HG03432 (cell line): Measurements from ENCODE around the gene EPG5.
"Not testable (repeated sequence)": the region's sequence is repeated elsewhere in the genome, so short reads cannot be mapped to it uniquely, and the experiment has no call there.

ENCODE experiments used
- ATAC-seq: cut with Tn5 transposase; IDR thresholded peaks from one replicate; pipeline ENCODE4 v1.9.1; 2021; ENCODE audit warnings: mild to moderate bottlenecking, moderate library complexity; ENCODE audit not compliant: unreplicated experiment

Gene EPG5

GRCh38 chr18:45870419-45870818 lies 96.7 kb downstream of the EPG5 start:
- ATAC-seq = no peak

- no peak for ATAC-seq
Observed at GRCh38 chr18:45865466-45865865, 101.7 kb downstream of the EPG5 start.

- ATAC-seq = no peak
Observed at GRCh38 chr18:45864081-45864480, 103.0 kb downstream of the EPG5 start.

DNA sequence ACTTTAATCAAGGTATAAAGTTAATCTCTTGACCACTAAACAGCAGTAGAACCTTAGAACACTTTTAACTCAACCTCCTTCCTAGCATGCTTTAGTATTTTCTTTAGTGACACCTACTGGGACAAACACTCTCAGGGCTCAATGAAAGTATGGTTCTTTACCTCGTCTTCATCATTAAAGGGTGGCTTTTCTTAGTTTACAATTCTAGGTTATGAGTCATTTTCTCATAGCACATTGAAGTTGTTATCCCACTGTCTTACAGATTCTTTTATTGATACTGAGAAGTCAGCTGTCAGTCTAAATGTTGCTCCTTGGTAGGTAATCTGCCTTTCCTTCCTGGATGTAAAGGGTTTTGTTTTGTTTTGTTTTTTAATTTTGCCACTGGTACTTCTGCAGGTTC lies 103.7 kb downstream of the EPG5 start:
- no peak for ATAC-seq

DNA sequence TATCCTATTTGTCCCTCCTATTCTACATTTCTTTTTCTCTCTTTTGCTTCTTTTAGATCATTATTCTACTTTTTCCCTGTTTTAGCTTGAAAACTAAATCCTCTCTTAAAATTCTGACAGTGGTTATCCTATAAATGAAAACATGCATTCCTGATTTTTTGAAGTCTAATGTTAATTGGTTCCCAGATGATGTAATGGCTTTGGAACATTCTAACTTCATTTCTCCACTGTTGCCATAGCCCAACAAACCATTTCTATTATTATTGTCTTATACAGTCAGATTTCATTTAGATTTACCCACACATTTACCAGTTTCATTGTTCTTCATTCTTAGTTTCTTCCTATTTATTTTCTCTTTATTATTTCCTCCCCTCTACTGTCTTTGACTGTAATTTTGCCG lies 105.2 kb downstream of the EPG5 start:
- ATAC-seq = no peak

DNA sequence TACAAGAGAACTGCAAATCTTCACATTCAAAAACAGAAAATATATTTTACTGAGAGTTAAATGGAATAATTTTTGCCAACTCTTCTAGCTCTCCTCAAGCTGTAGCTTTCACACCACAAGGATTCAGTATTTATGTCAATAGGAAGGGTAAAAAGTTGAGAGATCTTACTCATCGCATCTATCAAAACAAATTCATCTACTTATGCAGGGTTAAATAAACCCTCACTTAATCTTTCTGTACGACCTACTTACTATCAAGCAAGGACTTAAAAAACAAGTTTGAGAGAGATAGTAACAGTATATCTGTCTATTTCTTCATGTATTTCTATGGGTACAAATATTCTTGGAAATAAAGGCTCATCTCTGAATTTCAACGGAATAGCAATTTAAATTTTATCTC lies 106.2 kb downstream of the EPG5 start:
- ATAC-seq = no peak

GRCh38 chr18:45860492-45860891 lies 106.6 kb downstream of the EPG5 start:
- ATAC-seq = no peak

GRCh38 chr18:45859334-45859733 lies 107.8 kb downstream of the EPG5 start:
- no peak for ATAC-seq

- no peak for ATAC-seq
Observed at GRCh38 chr18:45856531-45856930, 110.6 kb downstream of the EPG5 start.

DNA sequence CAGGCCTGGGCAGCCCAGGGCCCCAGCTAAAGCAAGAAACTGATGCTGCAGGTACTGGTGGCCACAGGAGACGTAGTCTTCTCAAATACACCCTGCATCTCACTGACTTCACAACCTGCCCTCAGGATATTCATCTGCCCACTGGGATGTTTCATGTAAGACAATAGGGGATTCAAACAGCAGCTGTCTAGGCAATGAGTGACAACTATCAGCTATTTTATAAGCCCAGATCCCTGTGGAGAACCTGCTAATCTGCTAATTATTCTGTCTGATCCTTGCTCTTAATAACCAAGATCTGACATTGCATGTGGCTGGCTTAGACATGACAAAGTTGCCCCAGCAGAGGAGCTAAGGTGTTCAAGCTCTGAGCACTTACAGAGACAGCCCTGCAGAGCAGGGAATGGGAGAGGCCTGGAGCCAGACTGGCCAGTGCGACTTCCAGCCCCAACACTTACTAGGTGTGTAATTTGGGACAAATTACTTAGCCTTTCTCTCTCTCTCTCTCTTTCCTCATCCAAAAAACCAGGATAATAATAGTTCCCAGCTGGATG lies 113.0 kb downstream of the EPG5 start:
- ATAC-seq = no peak

DNA sequence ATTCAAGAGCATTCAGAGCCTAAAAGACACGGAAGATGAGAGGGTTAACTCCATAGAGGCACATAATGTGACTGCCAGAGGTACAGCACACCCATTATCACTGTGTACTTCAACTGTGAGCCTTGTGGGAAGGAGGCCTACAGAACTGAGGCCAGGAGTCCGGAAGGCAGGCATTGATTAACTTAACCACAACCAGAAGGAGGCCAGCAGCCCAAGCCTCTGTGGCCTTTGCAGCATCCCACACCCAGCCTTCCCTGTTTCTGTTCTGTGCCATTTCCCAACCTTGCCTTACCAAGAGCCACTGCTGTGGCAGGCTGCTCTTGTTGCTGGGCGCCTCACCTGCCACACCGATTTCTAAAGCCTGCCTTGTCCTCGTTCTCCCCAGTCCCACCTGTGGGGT lies 114.5 kb downstream of the EPG5 start:
- ATAC-seq = no peak

DNA sequence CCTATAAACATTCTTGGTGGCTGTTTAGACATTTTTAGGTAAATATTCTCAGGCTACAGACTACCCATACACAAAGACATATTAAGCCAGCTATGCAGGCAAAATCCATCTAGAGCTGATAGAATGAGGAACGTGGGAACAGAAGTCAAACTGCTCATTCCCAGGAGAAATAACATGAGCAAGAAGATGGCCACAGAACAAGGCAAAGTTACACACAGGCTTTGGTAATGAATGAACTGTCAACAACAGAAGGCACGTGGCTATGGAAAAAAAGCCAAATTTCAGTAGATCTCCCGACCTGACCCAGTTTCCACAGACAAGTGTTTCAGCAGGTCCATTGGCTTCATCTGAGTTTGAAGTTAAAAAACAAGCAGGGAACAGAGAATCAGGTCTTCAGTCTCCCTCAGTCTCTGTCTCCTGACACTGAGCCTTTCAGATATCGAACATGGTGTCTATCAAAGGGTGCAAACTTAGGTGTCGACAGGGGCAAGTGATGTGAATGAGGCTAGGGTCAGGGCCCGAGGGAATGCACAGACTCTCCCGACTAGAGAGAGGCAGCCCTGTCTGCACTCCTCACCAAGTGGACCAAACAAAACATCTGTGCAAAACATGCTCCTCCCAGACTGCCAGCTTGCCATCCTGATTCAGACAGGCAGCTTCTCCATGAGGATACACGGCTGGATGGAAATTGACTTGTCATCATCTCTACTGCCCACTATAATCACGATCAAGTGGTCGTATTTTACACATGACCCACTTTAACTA lies 115.8 kb downstream of the EPG5 start:
- no peak for ATAC-seq

DNA sequence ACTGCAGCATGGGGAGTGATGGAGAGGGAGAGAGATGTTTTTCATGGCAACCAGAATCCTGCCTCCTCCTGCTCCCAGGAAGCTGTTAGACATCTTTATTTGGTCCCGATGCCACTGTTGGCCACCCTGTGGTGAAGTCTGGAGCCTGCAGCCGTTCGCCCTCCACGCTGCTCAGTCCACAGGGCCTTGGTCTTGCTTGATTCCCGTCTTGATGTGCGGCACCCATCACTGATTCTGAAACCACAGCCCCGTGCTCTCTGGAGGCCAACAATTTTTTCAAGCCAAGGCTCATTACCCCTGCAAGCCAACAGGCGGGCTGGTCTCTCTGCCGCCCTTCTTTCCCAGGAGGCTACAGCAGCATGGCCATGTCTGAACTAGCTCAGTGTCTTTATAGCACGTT lies 117.1 kb downstream of the EPG5 start:
- ATAC-seq = no peak

DNA sequence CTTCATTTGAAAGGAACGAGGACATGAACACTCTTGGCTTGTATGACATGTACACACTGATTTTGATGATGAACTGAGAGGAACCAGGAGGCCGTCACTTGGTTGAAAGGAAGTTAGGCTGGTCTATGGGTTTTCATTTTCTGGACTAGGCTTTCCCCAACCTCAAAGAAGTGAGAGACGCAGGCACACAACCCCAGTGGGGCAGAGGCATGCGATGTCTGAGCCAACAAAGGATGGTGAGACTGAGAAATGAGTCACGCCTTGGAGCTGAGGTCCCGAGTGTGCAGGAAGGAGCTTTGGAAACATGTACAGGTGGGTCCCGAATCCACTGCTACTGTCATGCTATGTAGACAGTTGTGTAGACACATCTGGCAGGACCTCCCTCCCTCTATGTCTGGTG lies 117.6 kb downstream of the EPG5 start:
- no peak for ATAC-seq

DNA sequence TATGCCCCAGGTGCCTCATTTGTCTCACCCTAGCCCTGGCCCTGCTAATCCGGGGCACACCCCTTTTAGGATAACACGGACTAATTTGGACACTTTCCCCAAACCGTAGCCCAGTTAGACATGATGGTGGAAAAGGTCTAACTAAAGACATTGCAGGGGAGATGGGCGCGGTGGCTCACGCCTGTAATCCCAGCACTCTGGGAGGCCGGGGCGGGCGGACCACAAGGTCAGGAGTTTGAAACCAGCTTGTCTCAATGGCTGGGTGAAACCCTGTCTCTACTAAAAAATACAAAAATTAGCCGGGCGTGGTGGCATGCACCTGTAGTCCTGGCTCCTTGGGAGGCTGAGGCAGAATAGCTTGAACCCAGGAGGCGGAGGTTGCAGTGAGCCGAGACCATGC lies 118.5 kb downstream of the EPG5 start:
- not testable (repeated sequence) for ATAC-seq

DNA sequence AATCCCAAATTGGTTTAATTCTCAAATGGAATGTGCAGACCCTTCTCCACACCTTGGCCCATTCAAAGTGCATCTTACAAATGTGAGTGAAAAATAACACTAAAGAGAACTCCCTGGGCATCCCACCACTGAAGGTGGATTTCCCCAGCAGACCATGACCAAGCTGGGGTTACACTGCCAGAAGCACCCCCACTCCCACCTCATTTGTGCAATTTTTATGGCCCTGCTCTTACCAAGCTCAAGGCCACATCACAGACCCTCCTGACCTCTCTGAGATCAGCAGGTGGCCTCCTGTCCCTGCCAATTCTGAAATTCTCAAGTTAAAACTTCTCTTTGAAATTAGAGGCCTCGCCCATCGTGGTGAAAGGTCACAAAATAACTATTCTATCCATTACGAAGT lies 120.0 kb downstream of the EPG5 start:
- no peak for ATAC-seq

DNA sequence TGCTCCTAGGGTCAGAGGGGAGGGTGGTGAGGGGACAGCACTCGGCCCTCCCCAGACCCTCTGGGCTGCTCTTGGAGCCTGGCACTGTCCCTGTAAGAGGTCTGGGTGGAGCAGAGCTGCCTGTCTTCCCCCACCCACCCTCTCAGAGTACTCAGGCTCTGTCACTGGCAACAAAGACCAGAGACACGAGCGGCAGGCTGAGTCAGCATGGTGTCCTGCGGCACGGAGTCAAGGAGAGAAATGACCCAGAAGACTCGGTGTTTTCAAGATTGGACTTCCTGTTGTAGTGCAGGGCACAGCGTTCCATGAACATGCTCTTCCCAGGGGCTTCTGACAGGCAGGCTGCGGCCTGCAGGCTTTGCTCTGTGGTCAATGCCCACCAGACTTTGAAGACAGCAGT lies 121.7 kb downstream of the EPG5 start:
- no peak for ATAC-seq

DNA sequence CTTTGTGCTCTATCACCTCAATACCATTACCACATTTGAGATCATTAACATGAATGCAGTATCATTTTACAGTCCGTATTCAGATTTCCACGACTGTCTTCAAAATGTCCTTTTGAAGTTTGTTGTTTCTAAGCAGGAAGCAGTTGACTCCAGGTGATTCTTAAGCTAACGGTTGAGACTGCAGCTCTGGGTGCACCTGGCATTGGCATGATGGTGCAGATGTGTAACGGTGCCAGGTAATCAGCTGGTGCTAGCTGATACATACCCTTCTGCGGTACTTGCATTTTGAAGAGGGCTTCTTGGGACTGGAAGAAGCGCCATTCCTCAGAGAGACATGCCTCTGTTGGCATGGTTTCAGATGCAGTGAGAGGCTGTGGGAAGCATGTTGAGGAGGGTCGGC lies 122.2 kb downstream of the EPG5 start:
- ATAC-seq = no peak

DNA sequence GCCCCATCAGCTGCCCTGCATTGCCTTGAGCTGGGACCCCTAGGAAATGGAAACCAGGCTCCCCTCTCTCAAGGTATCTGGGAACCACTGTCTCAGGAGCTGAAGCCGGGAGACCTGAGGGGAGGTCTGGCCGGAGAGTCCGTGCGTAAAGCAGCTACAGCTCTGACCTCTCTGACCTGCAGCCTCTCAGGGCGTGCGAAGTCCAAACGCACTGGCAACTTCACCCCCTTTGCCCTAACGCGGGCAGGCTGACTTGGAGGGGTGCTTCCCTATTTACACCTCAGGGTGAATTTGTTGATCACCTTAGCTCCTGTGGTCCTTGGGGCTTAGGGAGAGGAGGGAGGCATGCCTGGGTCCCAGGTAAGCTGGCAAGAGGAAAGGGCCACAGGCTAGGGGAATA lies 124.1 kb downstream of the EPG5 start:
- ATAC-seq = no peak

DNA sequence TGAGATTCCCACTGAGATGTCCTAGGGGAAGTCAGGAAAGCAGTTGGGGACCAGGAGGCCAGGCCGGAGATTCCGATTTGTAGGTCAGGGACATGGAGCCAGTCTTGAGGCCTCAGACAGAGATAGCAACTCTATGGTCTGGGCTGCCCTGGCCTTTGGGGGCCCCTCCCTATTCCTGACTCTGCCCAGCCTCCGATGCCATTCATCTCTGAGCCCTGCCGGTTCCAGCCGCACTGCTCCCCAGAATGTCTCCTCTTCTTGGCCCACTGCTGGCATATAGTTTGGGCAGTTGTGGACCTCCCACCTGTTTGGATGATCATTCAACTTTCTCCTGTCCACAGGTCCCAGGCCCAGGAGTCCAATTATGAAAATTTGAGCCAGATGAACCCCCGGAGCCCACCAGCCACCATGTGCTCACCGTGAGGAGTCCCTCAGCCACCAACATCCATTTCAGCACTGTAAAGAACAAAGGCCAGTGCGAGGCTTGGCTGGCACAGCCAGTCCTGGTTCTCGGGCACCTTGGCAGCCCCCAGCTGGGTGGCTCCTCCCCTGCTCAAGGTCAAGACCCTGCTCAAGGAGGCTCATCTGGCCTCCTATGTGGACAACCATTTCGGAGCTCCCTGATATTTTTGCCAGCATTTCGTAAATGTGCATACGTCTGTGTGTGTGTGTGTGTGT lies 125.2 kb downstream of the EPG5 start:
- no peak for ATAC-seq

GRCh38 chr18:45841060-45841764 lies 125.9 kb downstream of the EPG5 start:
- ATAC-seq = no peak
